Gastrocnemius medialis (tissue), 4 donors: ENCODE results near the gene FYN. TPM values are rescaled to one million over a fixed set of nuclear protein-coding genes. Genes with fewer than 3 reads are reported as not detected.

Experiments used
- ATAC-seq, 2 donors: fragments of 150-250 bp; one replicate each; pipeline ENCODE4 v1.9.1; 2016
- DNase-seq, 2 donors: peaks; one replicate each; pipeline ENCODE4 v3.0.0-alpha.2; 2019
- H3K27ac ChIP-seq, 4 donors: fragments of 200-600 bp; sonication (generic); 1 replicate in 1 of 4; 2 replicates in 3 of 4; pipeline ENCODE4 v1.5.1; 2016 to 2018; ENCODE audit warnings: mild to moderate bottlenecking in 2 of 4, moderate library complexity in 1 of 4
- H3K27me3 ChIP-seq, 3 donors: fragments of 200-600 bp; sonication (generic) in 2 of 3; 1 replicate in 1 of 3; 2 replicates in 2 of 3; pipeline versions ENCODE4 v1.5.1 to v1.6.0; 2016 to 2019; ENCODE audit warnings: mild to moderate bottlenecking in 1 of 3, moderate library complexity in 1 of 3
- H3K36me3 ChIP-seq, 2 donors: fragments of 200-600 bp; sonication (generic) in 1 of 2; one replicate each; pipeline ENCODE4 v1.5.1; 2017 to 2018
- H3K4me1 ChIP-seq, 2 donors: fragments of 200-600 bp; sonication (generic) in 1 of 2; one replicate each; pipeline ENCODE4 v1.5.1; 2016 to 2017; ENCODE audit warnings: mild to moderate bottlenecking in 2 of 2
- H3K4me3 ChIP-seq, 4 donors: fragments of 200-600 bp; sonication (generic) in 3 of 4; 1 replicate in 1 of 4; 2 replicates in 3 of 4; pipeline ENCODE4 v1.5.1; 2016 to 2019; ENCODE audit warnings: mild to moderate bottlenecking in 2 of 4
- H3K9me3 ChIP-seq, 3 donors: fragments of 200-600 bp; sonication (generic) in 2 of 3; 1 replicate in 1 of 3; 2 replicates in 2 of 3; pipeline ENCODE4 v1.5.1; 2016 to 2019
- POLR2A ChIP-seq, 2 donors: fragments of 450-650 bp; IDR thresholded peaks; one replicate each; pipeline ENCODE4 v1.6.1; 2017; ENCODE audit warnings: antibody characterized with exemption in 2 of 2, mild to moderate bottlenecking in 2 of 2, moderate library complexity in 2 of 2
- in situ Hi-C, 4 donors: fragments of 200-750 bp; cut with MboI; loops; one replicate each; pipeline versions ENCODE4 v1.15.0 to v1.8.0; 2017; ENCODE audit warnings: low sequenced_read_pairs in 4 of 4
- intact Hi-C: fragments of 100-400 bp; cut with DNase I; formaldehyde crosslinking; loops from one replicate; pipeline ENCODE4 v1.15.1; 2023; ENCODE audit warnings: low total_unique reads
- total RNA-seq, 4 donors: library from RNA; depleted of rRNA; stranded (reverse); fragments of >200 nt; gene quantifications; one replicate each; pipeline versions ENCODE4 v1.1.0 to v1.2.3, GENCODE V29; 2016
- TF ChIP-seq, protein P1 (sequence below), 5 experiments: fragments of 450-650 bp in 3 of 5; fragments of 200-600 bp in 2 of 5; sonication (generic) in 2 of 5; IDR thresholded peaks in 4 of 5; conservative IDR thresholded peaks in 1 of 5; 1 replicate in 4 of 5; 2 replicates in 1 of 5; pipeline ENCODE4 v1.5.1; 2016 to 2019; ENCODE audit warnings: antibody characterized with exemption in 5 of 5, mild to moderate bottlenecking in 3 of 5, moderate library complexity in 3 of 5

The FYN gene
- total RNA-seq, 4 donors from 2014 or later, result 9.2 to 36.8 (median 17.0) TPM

DNA sequence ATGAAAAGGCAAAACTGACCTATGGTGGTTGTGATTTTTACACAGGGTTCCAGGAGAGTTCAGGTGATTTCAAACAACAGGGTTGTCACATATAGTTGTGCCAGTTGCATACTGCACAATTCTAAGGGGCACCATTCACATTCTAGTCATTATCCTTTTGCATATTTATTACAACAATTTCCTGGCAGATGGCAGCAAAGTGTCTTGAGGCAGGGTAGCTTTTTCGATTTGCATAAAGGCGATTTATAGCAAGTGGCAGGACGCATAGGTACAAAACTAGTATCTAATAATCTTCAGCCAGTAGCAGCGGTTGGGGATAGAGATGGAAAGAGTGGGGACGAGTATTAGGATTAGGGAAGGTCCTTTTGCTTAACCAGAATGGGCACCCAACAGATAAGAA, 221.1 kb downstream of the FYN start:
- TF ChIP-seq POLR2A (IDR thresholded peaks at IDR 0.05), result no peak
- TF ChIP-seq, protein P1, sequence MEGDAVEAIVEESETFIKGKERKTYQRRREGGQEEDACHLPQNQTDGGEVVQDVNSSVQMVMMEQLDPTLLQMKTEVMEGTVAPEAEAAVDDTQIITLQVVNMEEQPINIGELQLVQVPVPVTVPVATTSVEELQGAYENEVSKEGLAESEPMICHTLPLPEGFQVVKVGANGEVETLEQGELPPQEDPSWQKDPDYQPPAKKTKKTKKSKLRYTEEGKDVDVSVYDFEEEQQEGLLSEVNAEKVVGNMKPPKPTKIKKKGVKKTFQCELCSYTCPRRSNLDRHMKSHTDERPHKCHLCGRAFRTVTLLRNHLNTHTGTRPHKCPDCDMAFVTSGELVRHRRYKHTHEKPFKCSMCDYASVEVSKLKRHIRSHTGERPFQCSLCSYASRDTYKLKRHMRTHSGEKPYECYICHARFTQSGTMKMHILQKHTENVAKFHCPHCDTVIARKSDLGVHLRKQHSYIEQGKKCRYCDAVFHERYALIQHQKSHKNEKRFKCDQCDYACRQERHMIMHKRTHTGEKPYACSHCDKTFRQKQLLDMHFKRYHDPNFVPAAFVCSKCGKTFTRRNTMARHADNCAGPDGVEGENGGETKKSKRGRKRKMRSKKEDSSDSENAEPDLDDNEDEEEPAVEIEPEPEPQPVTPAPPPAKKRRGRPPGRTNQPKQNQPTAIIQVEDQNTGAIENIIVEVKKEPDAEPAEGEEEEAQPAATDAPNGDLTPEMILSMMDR (IDR thresholded peaks at IDR 0.05 in 4 of 5, conservative IDR thresholded peaks at IDR 0.05 in 1 of 5), result no peak
- no peak for ATAC-seq
- H3K4me1 ChIP-seq, result peaks cover 30 to 56% of the 10 kb centered on the region in 2 donors
- intact Hi-C loops, result no loop called here
- no peaks in the 10 kb centered on the region for H3K27me3 ChIP-seq
- H3K27ac ChIP-seq, result peak overlapping the region; percentile 86 to 95 (median 90)
- no peak overlapping the region for H3K4me3 ChIP-seq
- H3K36me3 ChIP-seq, result no peaks in the 10 kb centered on the region
- in situ Hi-C loops, result loop anchor here in 1 of 4 donors (25.0 kb wide), 1 partner anchor 540 kb away; no protein-coding TSS in a partner anchor
- H3K9me3 ChIP-seq, result no peaks in the 10 kb centered on the region
- no peak for DNase-seq

DNA sequence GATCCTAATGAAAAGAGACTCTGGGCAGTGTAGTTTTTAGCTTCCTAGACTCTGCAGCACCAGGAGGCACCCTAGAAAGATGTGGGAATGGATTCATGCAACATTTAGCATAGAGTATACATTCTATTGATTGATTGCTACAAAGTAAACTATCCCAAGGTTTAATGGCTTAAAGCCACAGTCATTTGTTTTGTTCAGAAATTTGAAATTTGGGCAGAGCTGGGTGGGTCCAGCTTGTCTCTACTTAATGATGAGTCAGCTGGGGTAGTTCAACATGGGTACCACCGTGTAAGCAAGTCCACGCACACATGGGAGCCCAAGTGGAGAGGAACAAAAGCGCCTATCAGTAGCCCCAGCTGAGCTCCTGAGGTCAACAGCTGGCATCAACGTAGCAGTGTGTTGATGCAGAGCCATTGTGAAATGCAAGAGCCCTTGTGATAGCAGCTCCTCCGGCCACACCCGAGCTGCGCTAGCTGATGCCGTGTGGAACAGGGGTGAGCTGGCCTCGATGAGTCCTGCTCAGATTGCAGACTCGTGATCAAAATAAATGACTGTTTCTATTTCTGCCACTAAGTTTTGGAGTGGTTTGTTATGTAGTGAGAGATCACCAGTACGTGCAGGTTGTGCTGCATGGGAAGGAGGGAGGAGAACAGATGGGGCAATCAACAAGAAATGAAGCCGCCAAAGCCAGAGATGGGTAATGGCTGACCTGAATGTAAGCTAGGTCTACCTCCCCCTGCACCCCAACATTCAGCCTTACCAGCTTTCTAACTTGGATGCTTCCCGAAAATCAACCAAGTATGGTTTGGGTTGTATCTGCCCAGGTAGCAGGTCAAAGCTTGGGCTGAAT, 221.8 kb downstream of the FYN start:
- no peaks in the 10 kb centered on the region for H3K27me3 ChIP-seq
- H3K27ac ChIP-seq, result peak overlapping the region; percentile 86 to 95 (median 90)
- peaks cover 37 to 56% of the 10 kb centered on the region in 2 donors for H3K4me1 ChIP-seq
- H3K36me3 ChIP-seq, result no peaks in the 10 kb centered on the region
- ATAC-seq, result peak; percentile 76 to 79
- H3K4me3 ChIP-seq, result no peak overlapping the region
- no peaks in the 10 kb centered on the region for H3K9me3 ChIP-seq
- DNase-seq, result peak; percentile 93 to 95
- in situ Hi-C loops (loop anchor here in 1 of 4 donors (25.0 kb wide), 1 partner anchor 539 kb away; no protein-coding TSS in a partner anchor), intact Hi-C loops (loop anchor here (1.0 to 2.0 kb wide), 2 partner anchors 40 to 61 kb away; no protein-coding TSS in a partner anchor)
- peak; percentile 62 to 86 for TF ChIP-seq POLR2A (IDR thresholded peaks at IDR 0.05)
- TF ChIP-seq, protein P1 (IDR thresholded peaks at IDR 0.05 in 4 of 5, conservative IDR thresholded peaks at IDR 0.05 in 1 of 5), result no peak

DNA sequence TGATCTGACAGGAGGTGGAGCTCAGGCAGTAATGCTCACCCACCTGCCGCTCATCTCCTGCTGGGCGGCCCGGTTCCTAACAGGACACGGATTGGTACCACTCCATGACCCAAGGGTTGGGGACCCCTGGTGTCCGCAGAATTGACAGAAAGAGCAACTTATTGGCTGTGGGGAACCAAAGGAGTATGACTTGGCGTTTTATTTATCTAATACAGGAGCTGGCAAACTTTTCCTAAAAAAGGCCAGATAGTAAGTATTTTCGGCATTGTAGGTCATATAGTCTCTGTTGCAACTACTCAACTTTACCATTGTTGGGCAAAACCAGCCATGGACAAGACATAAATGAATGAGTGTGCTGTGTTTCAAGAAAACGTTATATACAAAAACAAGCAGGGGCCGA, 223.2 kb downstream of the FYN start:
- H3K9me3 ChIP-seq, result no peaks in the 10 kb centered on the region
- H3K27ac ChIP-seq, result peak overlapping the region; percentile 86 to 95 (median 90)
- H3K27me3 ChIP-seq, result no peaks in the 10 kb centered on the region
- H3K4me3 ChIP-seq, result no peak overlapping the region
- intact Hi-C loops, result loop anchor here (2.0 kb wide), 1 partner anchor 59 kb away; no protein-coding TSS in a partner anchor
- H3K4me1 ChIP-seq, result peaks cover 41 to 56% of the 10 kb centered on the region in 2 donors
- ATAC-seq (no peak), DNase-seq (no peak)
- TF ChIP-seq POLR2A (IDR thresholded peaks at IDR 0.05), result no peak
- TF ChIP-seq, protein P1 (IDR thresholded peaks at IDR 0.05 in 4 of 5, conservative IDR thresholded peaks at IDR 0.05 in 1 of 5), result no peak
- in situ Hi-C loops, result loop anchor here in 1 of 4 donors (25.0 kb wide), 1 partner anchor 538 kb away; no protein-coding TSS in a partner anchor
- no peaks in the 10 kb centered on the region for H3K36me3 ChIP-seq

DNA sequence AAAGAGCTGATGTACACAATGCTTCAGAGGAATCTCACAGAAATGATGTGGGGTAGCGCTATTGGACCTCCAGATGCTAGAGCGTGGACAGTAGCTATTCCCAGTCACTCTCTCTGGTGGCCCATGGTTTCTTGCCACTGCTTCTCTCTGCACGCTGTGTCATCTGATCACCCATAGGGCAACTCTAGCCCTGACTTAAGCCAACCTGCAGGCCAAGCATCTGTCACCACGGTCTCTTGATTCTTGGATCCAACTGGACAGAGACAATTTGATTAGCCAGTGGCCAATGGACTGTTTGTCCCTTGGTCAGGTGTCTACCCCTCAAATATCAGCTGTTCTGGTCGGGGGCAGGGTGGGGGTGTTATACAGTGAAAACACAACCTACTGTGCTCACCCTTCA, 225.2 kb downstream of the FYN start:
- ATAC-seq (peak; percentile 28 to 56), DNase-seq (peak; percentile 66 to 86)
- H3K9me3 ChIP-seq, result no peaks in the 10 kb centered on the region
- H3K4me3 ChIP-seq, result no peak overlapping the region
- peak; percentile 7 to 34 for TF ChIP-seq POLR2A (IDR thresholded peaks at IDR 0.05)
- TF ChIP-seq, protein P1 (IDR thresholded peaks at IDR 0.05 in 4 of 5, conservative IDR thresholded peaks at IDR 0.05 in 1 of 5), result no peak
- H3K4me1 ChIP-seq, result peaks cover 41 to 52% of the 10 kb centered on the region in 2 donors
- H3K36me3 ChIP-seq, result no peaks in the 10 kb centered on the region
- in situ Hi-C loops, result loop anchor here (10.0 to 25.0 kb wide), 3 partner anchors 286 to 386 kb away; a partner anchor contains a TSS
- H3K27me3 ChIP-seq, result no peaks in the 10 kb centered on the region
- intact Hi-C loops, result loop anchor here (5.0 kb wide), 2 partner anchors 116 to 526 kb away; no protein-coding TSS in a partner anchor
- H3K27ac ChIP-seq, result peak overlapping the region; percentile 84 to 95 (median 88)
